Body of pancreas (tissue), 4 donors: ENCODE data around the gene CYP2W1.

Experiments used
- POLR2A ChIP-seq, 3 donors: fragments of 450-650 bp; IDR thresholded peaks; one replicate each; pipeline ENCODE4 v1.6.1; 2016; ENCODE audit warnings: antibody characterized with exemption in 3 of 3, mild to moderate bottlenecking in 2 of 3
- TF ChIP-seq, protein P1 (sequence below), 7 experiments: fragments of 450-650 bp in 4 of 7; fragments of 200-600 bp in 3 of 7; sonication (generic) in 3 of 7; IDR thresholded peaks; one replicate each; pipeline ENCODE4 v1.5.1; 2016 to 2019; ENCODE audit warnings: antibody characterized with exemption in 7 of 7

DNA sequence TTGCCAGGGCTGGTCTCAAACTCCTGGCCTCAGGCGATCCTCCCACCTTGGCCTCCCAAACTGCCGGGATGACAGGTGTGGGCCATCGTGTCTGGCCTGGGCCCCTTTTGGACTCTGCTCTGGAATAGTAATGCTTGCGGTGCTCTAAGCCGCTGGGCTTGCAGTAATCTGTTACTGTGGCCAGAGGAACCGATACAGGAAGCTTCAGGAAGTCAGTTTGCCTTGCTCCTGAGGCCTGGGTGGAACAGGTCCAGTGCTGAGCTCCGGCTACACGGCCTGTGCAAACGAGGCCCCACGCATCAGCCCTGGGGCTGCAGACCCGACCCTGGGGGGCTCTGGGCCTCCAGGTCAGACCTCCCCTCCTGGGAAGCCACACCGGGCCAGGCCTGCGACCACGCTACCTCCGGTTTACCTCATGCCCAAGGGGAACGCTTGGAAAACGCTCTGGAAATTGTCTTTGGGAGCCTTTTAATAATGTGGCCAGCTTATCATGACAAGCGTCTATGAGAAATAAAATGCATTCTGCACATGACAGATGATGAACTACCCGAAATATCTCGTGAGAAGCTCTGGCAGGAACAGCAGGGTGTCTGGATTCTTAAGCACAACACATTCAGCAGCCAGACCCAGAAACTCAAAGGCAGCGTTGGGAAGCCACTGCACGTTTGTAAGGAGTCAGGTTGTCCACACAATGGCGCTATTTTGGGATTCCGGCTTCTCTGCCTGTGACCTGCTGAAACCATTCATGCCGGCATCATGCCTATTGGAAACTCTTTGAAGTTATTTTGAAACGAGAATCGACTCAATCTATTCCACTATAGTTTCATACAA, 18.4 kb upstream of the CYP2W1 start:
- TF ChIP-seq, protein P1, sequence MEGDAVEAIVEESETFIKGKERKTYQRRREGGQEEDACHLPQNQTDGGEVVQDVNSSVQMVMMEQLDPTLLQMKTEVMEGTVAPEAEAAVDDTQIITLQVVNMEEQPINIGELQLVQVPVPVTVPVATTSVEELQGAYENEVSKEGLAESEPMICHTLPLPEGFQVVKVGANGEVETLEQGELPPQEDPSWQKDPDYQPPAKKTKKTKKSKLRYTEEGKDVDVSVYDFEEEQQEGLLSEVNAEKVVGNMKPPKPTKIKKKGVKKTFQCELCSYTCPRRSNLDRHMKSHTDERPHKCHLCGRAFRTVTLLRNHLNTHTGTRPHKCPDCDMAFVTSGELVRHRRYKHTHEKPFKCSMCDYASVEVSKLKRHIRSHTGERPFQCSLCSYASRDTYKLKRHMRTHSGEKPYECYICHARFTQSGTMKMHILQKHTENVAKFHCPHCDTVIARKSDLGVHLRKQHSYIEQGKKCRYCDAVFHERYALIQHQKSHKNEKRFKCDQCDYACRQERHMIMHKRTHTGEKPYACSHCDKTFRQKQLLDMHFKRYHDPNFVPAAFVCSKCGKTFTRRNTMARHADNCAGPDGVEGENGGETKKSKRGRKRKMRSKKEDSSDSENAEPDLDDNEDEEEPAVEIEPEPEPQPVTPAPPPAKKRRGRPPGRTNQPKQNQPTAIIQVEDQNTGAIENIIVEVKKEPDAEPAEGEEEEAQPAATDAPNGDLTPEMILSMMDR (IDR thresholded peaks at IDR 0.05), result no peak
- TF ChIP-seq POLR2A (IDR thresholded peaks at IDR 0.05), result no peak
